Measurements from ENCODE around the gene UAP1L1. TPM values are rescaled to one million over a fixed set of nuclear protein-coding genes. Genes with fewer than 3 reads are reported as not detected.

Gene UAP1L1
- total and polyA plus RNA-seq, 2 experiments from 2014 or later = 2.5 to 8.1 TPM

DNA sequence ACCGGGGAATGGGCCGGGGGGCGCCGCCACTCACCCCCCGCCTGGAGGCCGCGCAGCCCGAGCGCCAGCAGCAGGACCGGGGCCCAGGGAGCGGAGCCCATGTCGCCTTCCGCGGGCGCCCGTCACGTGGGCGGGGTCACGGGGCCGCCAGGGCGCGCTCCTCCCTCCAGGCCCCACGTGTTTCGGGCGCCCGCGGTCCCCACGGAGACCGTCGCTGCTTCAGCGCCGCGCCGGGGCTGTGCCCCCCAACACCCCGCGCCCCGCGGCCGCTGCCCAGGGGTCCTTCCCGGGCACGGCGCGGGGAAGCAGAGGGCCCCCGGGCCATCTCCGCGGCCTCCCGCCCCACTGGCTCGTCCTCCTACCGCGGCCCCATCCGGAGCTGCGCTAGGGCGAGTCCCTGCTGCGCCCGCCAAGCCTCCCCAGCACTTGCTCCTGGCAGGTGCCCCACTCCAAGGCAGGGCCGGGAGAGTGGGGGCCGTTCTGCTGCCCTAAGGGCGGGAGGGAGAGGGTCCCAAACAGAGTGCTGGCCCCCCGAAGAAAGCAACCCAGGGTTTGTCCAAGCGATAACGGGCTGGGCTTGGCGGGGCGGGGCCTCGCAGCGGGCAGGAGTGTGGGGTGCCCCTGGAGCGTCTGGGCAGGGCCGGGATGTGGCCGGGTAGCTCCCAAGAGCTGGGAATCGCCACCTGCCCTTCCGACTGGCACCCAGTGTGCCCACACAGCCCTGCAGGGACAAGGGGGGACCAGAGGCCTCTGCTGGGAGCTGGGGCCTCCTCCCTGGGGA is 37.5 kb downstream of the UAP1L1 start, which contains the start of gene DPP7:
DPP7 (minus strand) TSS at position 121 of the 781 bp plus-strand sequence; CDS start at position 101, 20 bp downstream.
- no peak within 1 kb of the TSS for H3K27ac ChIP-seq (ENCODE audit: low read depth)
- peaks cover 12% of the 10 kb centered on the region for H3K9me3 Mint-ChIP-seq
- H3K36me3 ChIP-seq (ENCODE audit: insufficient read depth) = no peaks in the 10 kb centered on the region
- no peaks in the 10 kb centered on the region for H3K9me2 ChIP-seq (ENCODE audit: insufficient read depth)
- H3K4me1 Mint-ChIP-seq = no peaks in the 10 kb centered on the region; the same call in 2 of the 3 replicates
- no peaks in the 10 kb centered on the region for H3F3A ChIP-seq (replicated peaks; ENCODE audit: low read depth)
- no peaks in the 10 kb centered on the region; the same call in 1 of the 2 replicates for H3K4me1 ChIP-seq (ENCODE audit: insufficient read depth)
- peak within 1 kb of the TSS; percentile 55 for H3K4me3 ChIP-seq
- peaks cover 5% of the 10 kb centered on the region; the same call in 1 of the 3 replicates for H3K36me3 Mint-ChIP-seq (ENCODE audit: low read depth)
- no peak for TF ChIP-seq NANOG (IDR thresholded peaks at IDR 0.05; ENCODE audit: borderline replicate concordance)
- TF ChIP-seq EZH2 (IDR thresholded peaks at IDR 0.05; ENCODE audit: low read depth, unreplicated experiment) = peak; percentile 10
- TF ChIP-seq, protein P1, sequence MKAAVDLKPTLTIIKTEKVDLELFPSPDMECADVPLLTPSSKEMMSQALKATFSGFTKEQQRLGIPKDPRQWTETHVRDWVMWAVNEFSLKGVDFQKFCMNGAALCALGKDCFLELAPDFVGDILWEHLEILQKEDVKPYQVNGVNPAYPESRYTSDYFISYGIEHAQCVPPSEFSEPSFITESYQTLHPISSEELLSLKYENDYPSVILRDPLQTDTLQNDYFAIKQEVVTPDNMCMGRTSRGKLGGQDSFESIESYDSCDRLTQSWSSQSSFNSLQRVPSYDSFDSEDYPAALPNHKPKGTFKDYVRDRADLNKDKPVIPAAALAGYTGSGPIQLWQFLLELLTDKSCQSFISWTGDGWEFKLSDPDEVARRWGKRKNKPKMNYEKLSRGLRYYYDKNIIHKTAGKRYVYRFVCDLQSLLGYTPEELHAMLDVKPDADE (IDR thresholded peaks at IDR 0.05) = no peak
- TF ChIP-seq JUNB (IDR thresholded peaks at IDR 0.05; ENCODE audit: unreplicated experiment) = no peak
- no peak for TF ChIP-seq ZNF114 (CRISPR knock-in tag; IDR thresholded peaks at IDR 0.05)
- no peak for TF ChIP-seq STAT1 (IDR thresholded peaks at IDR 0.05; ENCODE audit: unreplicated experiment)
- no peak for TF ChIP-seq EZH2phosphoT487 (IDR thresholded peaks at IDR 0.05; ENCODE audit: unreplicated experiment)
- peak within 1 kb of the TSS; percentile 50 for H3K4me3 Mint-ChIP-seq
- H2AFZ ChIP-seq = peak within 1 kb of the TSS; percentile 38; the same call in 1 of the 2 replicates
- H3K27ac Mint-ChIP-seq = no peak within 1 kb of the TSS
- DNase-seq (ENCODE audit: low spot score) (peak; percentile 45), ATAC-seq (peak; percentile 42)
- peaks cover 26% of the 10 kb centered on the region for H3K27me3 Mint-ChIP-seq (ENCODE audit: insufficient read depth, low read depth, poor library complexity)
- no peaks in the 10 kb centered on the region for H4K20me1 ChIP-seq (replicated peaks; ENCODE audit: insufficient read depth)
- no peaks in the 10 kb centered on the region for H3K79me2 ChIP-seq (replicated peaks; ENCODE audit: insufficient read depth)
- peak within 1 kb of the TSS; percentile 81 for H3K4me2 ChIP-seq
- peaks cover 44% of the 10 kb centered on the region for H3K27me3 ChIP-seq (ENCODE audit: insufficient read depth)

DNA sequence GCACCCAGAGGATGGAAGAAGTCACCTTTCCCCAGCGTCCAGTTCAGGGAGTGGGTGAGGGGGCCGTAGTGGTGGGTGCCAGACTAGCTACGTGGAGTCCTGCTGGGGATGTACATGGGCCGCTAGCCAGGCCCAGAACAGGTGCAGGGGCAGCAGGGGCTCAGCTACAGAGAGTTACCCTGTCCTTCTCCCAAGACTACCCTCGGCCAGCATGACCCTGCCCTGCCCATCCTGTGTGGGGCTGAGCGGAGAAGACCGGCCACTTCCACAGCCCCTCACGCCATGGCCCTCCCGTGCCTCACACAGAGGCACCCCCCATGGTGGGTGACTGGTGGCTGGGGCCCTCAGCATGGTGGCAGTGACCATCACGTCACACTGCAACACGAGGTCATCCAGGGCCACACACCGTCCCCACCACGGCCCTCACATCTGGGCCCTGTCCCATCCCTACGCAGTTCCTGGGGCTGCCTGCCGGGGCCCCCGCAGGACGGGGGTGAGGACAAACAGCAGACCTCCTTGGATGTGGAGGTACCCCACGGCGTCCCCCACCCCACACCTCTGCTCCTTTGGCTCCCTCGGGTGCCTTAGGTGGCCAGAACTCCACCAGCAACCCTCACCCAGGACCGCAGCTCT is 38.2 kb downstream of the UAP1L1 start:
- no peak overlapping the region for H3K27ac Mint-ChIP-seq
- Histone ChIP-seq H3F3A (replicated peaks; ENCODE audit: low read depth) (no peaks in the 10 kb centered on the region), H4K20me1 (replicated peaks; ENCODE audit: insufficient read depth) (no peaks in the 10 kb centered on the region; the same call in 1 of the 2 replicates), H3K27ac (ENCODE audit: low read depth) (no peak overlapping the region), H3K4me3 (peak overlapping the region; percentile 55; the same call in 1 of the 2 replicates), H3K4me1 (ENCODE audit: insufficient read depth) (no peaks in the 10 kb centered on the region; the same call in 1 of the 2 replicates), H3K4me2 (peak overlapping the region; percentile 81; the same call in 1 of the 2 replicates), H3K79me2 (replicated peaks; ENCODE audit: insufficient read depth) (no peaks in the 10 kb centered on the region), H3K27me3 (ENCODE audit: insufficient read depth) (peaks cover 44% of the 10 kb centered on the region), H3K9me2 (ENCODE audit: insufficient read depth) (no peaks in the 10 kb centered on the region), H3K36me3 (ENCODE audit: insufficient read depth) (no peaks in the 10 kb centered on the region), H2AFZ (no peak overlapping the region)
- peak; percentile 20 for ATAC-seq
- H3K9me3 Mint-ChIP-seq = peaks cover 12% of the 10 kb centered on the region
- 0 out of 3 replicates have a peak overlapping the region, but pooled peaks have one; percentile 34 for H3K4me3 Mint-ChIP-seq
- H3K4me1 Mint-ChIP-seq = no peaks in the 10 kb centered on the region; the same call in 2 of the 3 replicates
- peaks cover 5% of the 10 kb centered on the region; the same call in 1 of the 3 replicates for H3K36me3 Mint-ChIP-seq (ENCODE audit: low read depth)
- H3K27me3 Mint-ChIP-seq (ENCODE audit: insufficient read depth, low read depth, poor library complexity) = peaks cover 26% of the 10 kb centered on the region
- no peak for DNase-seq (ENCODE audit: low spot score)
- TF ChIP-seq JUNB (IDR thresholded peaks at IDR 0.05; ENCODE audit: unreplicated experiment) (no peak), EZH2phosphoT487 (IDR thresholded peaks at IDR 0.05; ENCODE audit: unreplicated experiment) (no peak)
- TF ChIP-seq, protein P2, sequence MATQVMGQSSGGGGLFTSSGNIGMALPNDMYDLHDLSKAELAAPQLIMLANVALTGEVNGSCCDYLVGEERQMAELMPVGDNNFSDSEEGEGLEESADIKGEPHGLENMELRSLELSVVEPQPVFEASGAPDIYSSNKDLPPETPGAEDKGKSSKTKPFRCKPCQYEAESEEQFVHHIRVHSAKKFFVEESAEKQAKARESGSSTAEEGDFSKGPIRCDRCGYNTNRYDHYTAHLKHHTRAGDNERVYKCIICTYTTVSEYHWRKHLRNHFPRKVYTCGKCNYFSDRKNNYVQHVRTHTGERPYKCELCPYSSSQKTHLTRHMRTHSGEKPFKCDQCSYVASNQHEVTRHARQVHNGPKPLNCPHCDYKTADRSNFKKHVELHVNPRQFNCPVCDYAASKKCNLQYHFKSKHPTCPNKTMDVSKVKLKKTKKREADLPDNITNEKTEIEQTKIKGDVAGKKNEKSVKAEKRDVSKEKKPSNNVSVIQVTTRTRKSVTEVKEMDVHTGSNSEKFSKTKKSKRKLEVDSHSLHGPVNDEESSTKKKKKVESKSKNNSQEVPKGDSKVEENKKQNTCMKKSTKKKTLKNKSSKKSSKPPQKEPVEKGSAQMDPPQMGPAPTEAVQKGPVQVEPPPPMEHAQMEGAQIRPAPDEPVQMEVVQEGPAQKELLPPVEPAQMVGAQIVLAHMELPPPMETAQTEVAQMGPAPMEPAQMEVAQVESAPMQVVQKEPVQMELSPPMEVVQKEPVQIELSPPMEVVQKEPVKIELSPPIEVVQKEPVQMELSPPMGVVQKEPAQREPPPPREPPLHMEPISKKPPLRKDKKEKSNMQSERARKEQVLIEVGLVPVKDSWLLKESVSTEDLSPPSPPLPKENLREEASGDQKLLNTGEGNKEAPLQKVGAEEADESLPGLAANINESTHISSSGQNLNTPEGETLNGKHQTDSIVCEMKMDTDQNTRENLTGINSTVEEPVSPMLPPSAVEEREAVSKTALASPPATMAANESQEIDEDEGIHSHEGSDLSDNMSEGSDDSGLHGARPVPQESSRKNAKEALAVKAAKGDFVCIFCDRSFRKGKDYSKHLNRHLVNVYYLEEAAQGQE (IDR thresholded peaks at IDR 0.05; ENCODE audit: unreplicated experiment) = no peak

Measured in GM23338 (cell line).